ENCODE data around the gene DLGAP1. TPM values are rescaled to one million over a fixed set of nuclear protein-coding genes. Genes with fewer than 3 reads are reported as not detected.
A peak's percentile ranks its signal among the peaks of the same experiment; 100 is the strongest.

Gene DLGAP1
- total and polyA plus RNA-seq, 7 experiments from 2014 or later = 0.32 to 1.0 TPM; not detected in 5

- ATAC-seq = no peak
- intact Hi-C loops (cut with micrococcal nuclease) = loop anchor here in 1 of 2 donors (2.0 kb wide), 1 partner anchor 75 kb away; no protein-coding TSS in a partner anchor
- ChIA-PET CTCF (interaction anchor here (1.2 to 4.6 kb wide), 10 partner anchors 11 to 487 kb away, joined by 3 to 46 read pairs (median 10); no protein-coding TSS in a partner anchor), POLR2A (interaction anchor here (0.6 to 5.7 kb wide), 5 partner anchors 12 to 177 kb away, joined by 3 to 90 read pairs (median 5); no protein-coding TSS in a partner anchor)
- peaks cover 15 to 39% of the 10 kb centered on the region in 2 donors for H3K4me1 ChIP-seq (ENCODE audit: control insufficient read depth in 2 of 2, insufficient read depth in 2 of 2, low read length in 2 of 2)
- Mint-ChIP-seq H3K9me3 (peaks cover 0 to 5% (median 0%) of the 10 kb centered on the region in 11 donors), H3K27ac (peak overlapping the region in 1 of 9 donors; percentile 8), H3K4me1 (peaks cover 22 to 69% (median 32%) of the 10 kb centered on the region in 7 donors), H3K27me3 (no peaks in the 10 kb centered on the region), H3K36me3 (peaks cover 12 to 35% (median 26%) of the 10 kb centered on the region in 5 donors), H3K4me3 (peak overlapping the region in 1 of 10 donors; percentile 37)
- no peaks in the 10 kb centered on the region for H3K27me3 ChIP-seq (ENCODE audit: control insufficient read depth in 2 of 2, insufficient read depth in 2 of 2, low read length in 2 of 2)
- H3K27ac ChIP-seq (ENCODE audit: low read depth, low read length) = no peak overlapping the region
- no peaks in the 10 kb centered on the region for H3K9me3 ChIP-seq (ENCODE audit: control insufficient read depth in 2 of 3, low read length in 3 of 3)
- H3K4me3 ChIP-seq (ENCODE audit: low read length) = no peak overlapping the region
- peaks cover 0 to 20% (median 6%) of the 10 kb centered on the region in 3 experiments for H3K36me3 ChIP-seq (ENCODE audit: control insufficient read depth in 2 of 3, insufficient read depth in 3 of 3, low read length in 3 of 3)
- DNase-seq = no peak
Measured at GRCh38 chr18:3455907-3456685, 999.0 kb downstream of the DLGAP1 start.

DNA sequence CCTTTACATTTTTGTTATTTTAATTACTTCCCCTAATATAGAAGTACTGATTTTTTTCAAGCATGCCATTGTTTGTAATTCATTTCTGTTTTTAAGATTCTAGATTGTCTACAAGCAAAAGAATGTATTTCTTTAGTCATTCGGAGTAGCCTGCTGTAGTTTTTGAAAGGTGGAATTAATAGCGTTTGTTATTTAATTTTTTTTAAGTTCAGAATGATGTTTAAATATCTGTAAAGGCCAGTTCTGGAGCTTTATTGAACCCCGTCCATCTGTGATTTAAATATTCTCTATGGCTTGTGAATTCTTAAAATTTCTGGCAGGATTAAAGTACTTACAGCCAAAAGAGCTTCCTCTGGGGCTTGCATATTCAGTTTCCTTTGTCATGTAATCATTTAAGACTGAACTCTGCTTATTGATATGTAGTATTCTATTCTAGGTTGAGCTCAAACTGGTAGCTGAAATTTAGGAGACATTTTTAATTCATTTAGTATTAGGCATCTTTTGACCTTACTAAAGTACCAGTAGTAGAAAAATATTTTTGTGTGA is 999.9 kb downstream of the DLGAP1 start:
- POLR2A ChIA-PET = interaction anchor here (0.7 to 5.7 kb wide), 10 partner anchors 10 to 773 kb away, joined by 3 to 90 read pairs (median 12); partner anchors contain the start of genes MYL12A and MYL12B
- no peaks in the 10 kb centered on the region for H3K9me3 Mint-ChIP-seq
- Histone ChIP-seq H3K27me3 (ENCODE audit: control insufficient read depth in 2 of 2, insufficient read depth in 2 of 2, low read length in 2 of 2) (no peaks in the 10 kb centered on the region), H3K4me1 (ENCODE audit: control insufficient read depth in 2 of 2, insufficient read depth in 2 of 2, low read length in 2 of 2) (peaks cover 15 to 39% of the 10 kb centered on the region in 2 donors), H3K9me3 (ENCODE audit: control insufficient read depth in 2 of 3, low read length in 3 of 3) (no peaks in the 10 kb centered on the region), H3K27ac (ENCODE audit: low read depth, low read length) (no peak overlapping the region), H3K4me3 (ENCODE audit: low read length) (no peak overlapping the region), H3K36me3 (ENCODE audit: control insufficient read depth in 2 of 3, insufficient read depth in 3 of 3, low read length in 3 of 3) (peaks cover 0 to 20% (median 6%) of the 10 kb centered on the region in 3 experiments)
- H3K27me3 Mint-ChIP-seq = no peaks in the 10 kb centered on the region
- peaks cover 8 to 28% (median 21%) of the 10 kb centered on the region in 5 donors for H3K36me3 Mint-ChIP-seq
- CTCF ChIA-PET = interaction anchor here (0.7 to 4.6 kb wide), 21 partner anchors 7 to 486 kb away, joined by 3 to 46 read pairs (median 5); no protein-coding TSS in a partner anchor
- ATAC-seq (no peak), DNase-seq (no peak)
- peaks cover 22 to 72% (median 32%) of the 10 kb centered on the region in 7 donors for H3K4me1 Mint-ChIP-seq
- H3K4me3 Mint-ChIP-seq = peak overlapping the region in 4 of 10 donors; percentile 85 to 95 (median 92)
- H3K27ac Mint-ChIP-seq = peak overlapping the region in 3 of 9 donors; percentile 96 to 99 (median 99)
- intact Hi-C loops (cut with micrococcal nuclease) = loop anchor here in 1 of 2 donors (2.0 kb wide), 1 partner anchor 74 kb away; no protein-coding TSS in a partner anchor

DNA sequence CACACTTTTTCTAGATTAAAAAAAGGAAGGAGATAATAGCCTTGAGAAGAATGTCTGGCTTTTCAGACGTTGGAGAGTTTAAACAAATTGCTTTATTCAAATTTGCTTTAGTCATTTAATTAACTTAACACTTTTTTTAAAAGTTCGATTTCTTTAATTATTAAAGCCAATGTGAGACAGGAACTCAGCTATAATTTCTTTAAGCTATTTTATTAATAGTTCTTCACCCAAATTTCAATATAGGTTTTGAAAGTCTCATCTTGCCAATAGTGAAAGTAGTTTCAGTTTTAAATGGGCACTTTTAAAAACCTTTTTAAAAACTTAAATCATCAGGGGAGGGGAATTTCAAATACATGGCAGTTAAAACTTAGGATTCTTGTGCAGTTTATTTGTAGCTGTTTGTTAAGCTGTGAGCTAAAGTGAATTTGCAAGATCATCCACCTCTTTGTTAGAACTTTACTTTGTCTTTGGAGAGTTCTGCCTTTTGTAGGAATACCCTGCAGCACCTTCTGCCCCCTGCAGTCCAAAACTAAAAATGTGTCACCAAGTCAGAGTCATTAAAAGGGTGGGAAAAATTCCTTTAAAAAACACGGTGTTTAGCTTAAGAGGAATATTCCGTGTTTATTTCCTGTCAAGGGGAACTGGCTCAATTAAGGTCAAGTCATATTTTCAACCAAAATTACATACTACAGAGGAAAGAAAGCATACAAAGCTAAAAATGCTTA is 1000.6 kb downstream of the DLGAP1 start:
- POLR2A ChIA-PET = interaction anchor here (0.6 to 5.7 kb wide), 19 partner anchors 10 to 773 kb away, joined by 3 to 90 read pairs (median 5); partner anchors contain the start of genes MYL12A and MYL12B
- peaks cover 22 to 70% (median 32%) of the 10 kb centered on the region in 7 donors for H3K4me1 Mint-ChIP-seq

DNA sequence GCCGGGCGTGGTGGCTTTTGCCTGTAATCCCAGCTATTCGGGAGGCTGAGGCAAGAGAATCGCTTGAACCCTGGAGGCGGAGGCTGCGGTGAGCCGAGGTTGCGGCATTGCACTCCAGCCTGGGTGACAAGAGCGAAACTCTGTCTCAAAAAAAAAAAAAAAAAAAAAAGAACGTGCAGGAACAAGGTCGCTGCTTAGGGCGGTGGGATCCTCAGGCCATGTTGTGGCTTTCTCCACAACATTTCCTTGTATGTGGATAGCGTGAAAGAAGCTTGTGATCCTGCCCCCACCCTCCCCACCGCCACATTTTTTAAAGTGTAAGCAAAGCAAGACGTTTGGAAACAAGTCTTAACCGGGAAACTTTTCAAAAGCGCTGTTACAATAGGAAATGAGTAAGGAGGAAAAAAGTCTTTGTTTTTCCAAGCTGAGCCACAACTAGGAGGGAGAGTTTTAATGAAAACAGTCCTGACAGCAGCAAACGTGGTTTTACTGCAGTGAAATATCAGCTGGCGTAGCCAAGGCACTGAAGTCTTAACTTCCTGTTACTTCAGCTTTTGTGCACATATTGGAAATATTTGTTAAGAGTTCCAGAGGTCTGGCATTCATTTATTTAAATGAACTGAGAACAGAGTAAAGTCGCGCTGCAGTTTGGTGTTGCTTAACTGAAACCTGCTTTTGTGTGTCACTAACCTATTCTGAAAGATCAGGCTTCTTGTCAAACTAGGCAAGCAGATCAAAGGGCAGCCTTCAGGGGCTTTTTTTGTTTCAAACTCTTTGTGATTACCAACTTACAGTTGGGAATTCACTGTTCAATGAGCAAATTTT is 1001.4 kb downstream of the DLGAP1 start:
- DNase-seq (peak in 6 of 9 donors; percentile 24 to 77 (median 30)), ATAC-seq (no peak)
- intact Hi-C loops (cut with micrococcal nuclease) = loop anchor here (1.0 to 5.0 kb wide), 13 partner anchors 12 to 881 kb away; partner anchors contain the start of genes METTL4 (in 1 of the 2) and NDC80 (in 1 of the 2)
- H3K36me3 ChIP-seq (ENCODE audit: control insufficient read depth in 2 of 3, insufficient read depth in 3 of 3, low read length in 3 of 3) = peaks cover 0 to 20% (median 6%) of the 10 kb centered on the region in 3 experiments
- peaks cover 15 to 63% (median 29%) of the 10 kb centered on the region in 7 donors for H3K4me1 Mint-ChIP-seq
- no peaks in the 10 kb centered on the region for H3K27me3 ChIP-seq (ENCODE audit: control insufficient read depth in 2 of 2, insufficient read depth in 2 of 2, low read length in 2 of 2)
- H3K27ac Mint-ChIP-seq = peak overlapping the region; percentile 92 to 100 (median 99)
- H3K4me3 Mint-ChIP-seq = peak overlapping the region; percentile 85 to 96 (median 94)
- H3K9me3 ChIP-seq (ENCODE audit: control insufficient read depth in 2 of 3, low read length in 3 of 3) = no peaks in the 10 kb centered on the region
- H3K4me1 ChIP-seq (ENCODE audit: control insufficient read depth in 2 of 2, insufficient read depth in 2 of 2, low read length in 2 of 2) = peaks cover 15 to 27% of the 10 kb centered on the region in 2 donors
- H3K9me3 Mint-ChIP-seq = peaks cover 0 to under 1% (median 0%) of the 10 kb centered on the region in 11 donors
- ChIA-PET POLR2A (interaction anchor here (0.6 to 5.7 kb wide), 23 partner anchors 11 to 596 kb away, joined by 3 to 90 read pairs (median 5); partner anchors contain the start of genes MYL12A and MYL12B), CTCF (interaction anchor here (0.5 to 4.6 kb wide), 28 partner anchors 8 to 766 kb away, joined by 3 to 46 read pairs (median 5); no protein-coding TSS in a partner anchor)
- H3K4me3 ChIP-seq (ENCODE audit: low read length) = peak overlapping the region; percentile 48
- H3K27me3 Mint-ChIP-seq = no peaks in the 10 kb centered on the region
- H3K36me3 Mint-ChIP-seq = peaks cover 8 to 20% (median 18%) of the 10 kb centered on the region in 5 donors
- H3K27ac ChIP-seq (ENCODE audit: low read depth, low read length) = peak overlapping the region; percentile 96

More for the DNA sequence above, 1000.6 kb downstream of the DLGAP1 start:
- H3K9me3 ChIP-seq (ENCODE audit: control insufficient read depth in 2 of 3, low read length in 3 of 3) = no peaks in the 10 kb centered on the region
- H3K27me3 ChIP-seq (ENCODE audit: control insufficient read depth in 2 of 2, insufficient read depth in 2 of 2, low read length in 2 of 2) = no peaks in the 10 kb centered on the region
- intact Hi-C loops (cut with micrococcal nuclease) = loop anchor here (1.0 to 5.0 kb wide), 13 partner anchors 13 to 882 kb away; partner anchors contain the start of genes METTL4 (in 1 of the 2) and NDC80 (in 1 of the 2)
- Mint-ChIP-seq H3K4me3 (peak overlapping the region; percentile 85 to 96 (median 94)), H3K27ac (peak overlapping the region; percentile 89 to 100 (median 99)), H3K27me3 (no peaks in the 10 kb centered on the region), H3K36me3 (peaks cover 8 to 28% (median 21%) of the 10 kb centered on the region in 5 donors), H3K9me3 (no peaks in the 10 kb centered on the region)
- H3K36me3 ChIP-seq (ENCODE audit: control insufficient read depth in 2 of 3, insufficient read depth in 3 of 3, low read length in 3 of 3) = peaks cover 0 to 20% (median 6%) of the 10 kb centered on the region in 3 experiments
- H3K4me1 ChIP-seq (ENCODE audit: control insufficient read depth in 2 of 2, insufficient read depth in 2 of 2, low read length in 2 of 2) = peaks cover 15 to 35% of the 10 kb centered on the region in 2 donors
- no peak for ATAC-seq
- CTCF ChIA-PET = interaction anchor here (0.6 to 4.6 kb wide), 29 partner anchors 7 to 486 kb away, joined by 3 to 46 read pairs (median 4); no protein-coding TSS in a partner anchor
- peak in 7 of 9 donors; percentile 40 to 64 (median 60) for DNase-seq
- H3K27ac ChIP-seq (ENCODE audit: low read depth, low read length) = peak overlapping the region; percentile 96
- H3K4me3 ChIP-seq (ENCODE audit: low read length) = peak overlapping the region; percentile 48

All from naive thymus-derived CD4-positive, alpha-beta T cell (primary cell).